Esophagus squamous epithelium (tissue), 5 donors: Measurements from ENCODE around the gene UBXN11. TPM values are rescaled to one million over a fixed set of nuclear protein-coding genes. Genes with fewer than 3 reads are reported as not detected.

Experiments
- DNase-seq: peaks from one replicate; lab custom pipeline; 2025; lab: John Stamatoyannopoulos, UW
- H3K27ac ChIP-seq, 4 donors: fragments of 200-600 bp; sonication (generic); one replicate each; pipeline ENCODE4 v1.5.1; 2016 to 2019; ENCODE audit warnings: mild to moderate bottlenecking in 1 of 4
- H3K27me3 ChIP-seq, 4 donors: fragments of 200-600 bp; sonication (generic); 1 replicate in 3 of 4; 2 replicates in 1 of 4; pipeline versions ENCODE4 v1.5.1 to v1.6.0; 2017 to 2021; ENCODE audit warnings: antibody characterized with exemption in 1 of 4
- H3K36me3 ChIP-seq, 3 donors: fragments of 200-600 bp; sonication (generic); one replicate each; pipeline ENCODE4 v1.5.1; 2016 to 2019
- H3K4me1 ChIP-seq, 3 donors: fragments of 200-600 bp; sonication (generic); one replicate each; pipeline ENCODE4 v1.5.1; 2017 to 2019
- H3K4me3 ChIP-seq, 4 donors: fragments of 200-600 bp; sonication (generic); 1 replicate in 3 of 4; 2 replicates in 1 of 4; pipeline ENCODE4 v1.5.1; 2016 to 2019; ENCODE audit warnings: mild to moderate bottlenecking in 2 of 4, moderate library complexity in 1 of 4
- H3K9me3 ChIP-seq, 3 donors: fragments of 200-600 bp; sonication (generic); one replicate each; pipeline ENCODE4 v1.5.1; 2016 to 2019
- CTCF ChIP-seq, 6 experiments: fragments of 450-650 bp in 4 of 6; fragments of 200-600 bp in 2 of 6; sonication (generic) in 2 of 6; IDR thresholded peaks; one replicate each; pipeline ENCODE4 v1.5.1; 2016 to 2019; ENCODE audit warnings: antibody characterized with exemption in 6 of 6, mild to moderate bottlenecking in 4 of 6, moderate library complexity in 4 of 6
- POLR2A ChIP-seq, 4 donors: fragments of 450-650 bp; IDR thresholded peaks; one replicate each; pipeline ENCODE4 v1.6.1; 2017; ENCODE audit warnings: antibody characterized with exemption in 4 of 4, mild to moderate bottlenecking in 4 of 4, moderate library complexity in 3 of 4
- WGBS, 2 donors: methylation state at CpG; one replicate each; pipeline ENCODE4 v1.1.5; 2018; 5-methylcytosine and 5-hydroxymethylcytosine counted together
- intact Hi-C: fragments of 100-400 bp; cut with DNase I; formaldehyde crosslinking; loops from one replicate; pipeline ENCODE4 v1.15.0; 2022
- total RNA-seq, 4 donors: library from RNA; depleted of rRNA; stranded (reverse); fragments of >200 nt; gene quantifications; one replicate each; pipeline ENCODE4 v1.1.0, GENCODE V29; 2016
- donor health status: DM: yes; HTN: yes; CAD: no.

UBXN11 gene
- total RNA-seq, 4 donors from 2014 or later: 3.2 to 9.2 (median 3.7) TPM

- Histone ChIP-seq H3K36me3 (peaks cover 0 to 69% (median 8%) of the 10 kb centered on the region in 3 donors), H3K27ac (peak overlapping the region in 3 of 4 donors; percentile 0 to 21 (median 17)), H3K4me3 (no peak overlapping the region), H3K9me3 (no peaks in the 10 kb centered on the region), H3K27me3 (peaks cover 0 to 4% (median 0%) of the 10 kb centered on the region in 4 donors), H3K4me1 (peaks cover 0 to 34% (median 10%) of the 10 kb centered on the region in 3 donors)
- intact Hi-C loops: loop anchor here (5.0 kb wide), 1 partner anchor 39 kb away; the partner anchor contains the start of gene SH3BGRL3
- whole genome bisulfite sequencing, 2 donors: 12 to 15% methylated on average over 10 to 11 of the region's 16 CpGs
- TF ChIP-seq CTCF (IDR thresholded peaks at IDR 0.05) (peak; percentile 80 to 97 (median 93)), POLR2A (IDR thresholded peaks at IDR 0.05) (no peak)
- DNase-seq: peak; percentile 68
Measured at GRCh38 chr1:26321315-26322041, 15.0 kb upstream of the UBXN11 start.

DNA sequence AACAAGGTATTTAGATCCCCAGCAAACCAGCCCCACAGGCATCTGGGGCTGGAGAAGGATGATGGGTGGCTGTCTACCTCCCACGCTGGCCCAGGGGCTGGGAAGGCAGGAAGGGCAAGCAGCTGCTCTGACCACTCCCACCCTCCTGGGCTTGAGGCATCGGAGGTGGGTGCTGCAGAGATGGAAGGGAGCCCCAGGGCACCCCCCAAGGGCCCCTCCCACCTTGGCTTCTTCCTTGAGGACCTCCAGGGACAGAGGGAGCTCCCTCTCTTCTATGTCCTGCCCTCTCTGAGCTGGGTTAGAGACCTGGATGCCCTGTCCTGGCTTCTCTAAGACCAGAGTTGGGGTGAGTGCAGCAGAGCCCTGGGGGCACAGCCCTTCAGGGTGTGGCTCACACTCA, 14.5 kb upstream of the UBXN11 start:
- Histone ChIP-seq H3K4me3 (no peak overlapping the region), H3K4me1 (peaks cover 0 to 34% (median 10%) of the 10 kb centered on the region in 3 donors), H3K27ac (peak overlapping the region in 1 of 4 donors; percentile 17), H3K36me3 (peaks cover 0 to 66% (median 8%) of the 10 kb centered on the region in 3 donors), H3K9me3 (no peaks in the 10 kb centered on the region), H3K27me3 (peaks cover 0 to 4% (median 0%) of the 10 kb centered on the region in 4 donors)
- TF ChIP-seq CTCF (IDR thresholded peaks at IDR 0.05) (no peak), POLR2A (IDR thresholded peaks at IDR 0.05) (no peak)
- intact Hi-C loops: loop anchor here (5.0 kb wide), 1 partner anchor 39 kb away; the partner anchor contains the start of gene SH3BGRL3
- no peak for DNase-seq
- WGBS, 2 donors: 20% methylated on average over 1 of the region's 2 CpGs; no CpG with 5 or more reads in 1 of the 2 donors

DNA sequence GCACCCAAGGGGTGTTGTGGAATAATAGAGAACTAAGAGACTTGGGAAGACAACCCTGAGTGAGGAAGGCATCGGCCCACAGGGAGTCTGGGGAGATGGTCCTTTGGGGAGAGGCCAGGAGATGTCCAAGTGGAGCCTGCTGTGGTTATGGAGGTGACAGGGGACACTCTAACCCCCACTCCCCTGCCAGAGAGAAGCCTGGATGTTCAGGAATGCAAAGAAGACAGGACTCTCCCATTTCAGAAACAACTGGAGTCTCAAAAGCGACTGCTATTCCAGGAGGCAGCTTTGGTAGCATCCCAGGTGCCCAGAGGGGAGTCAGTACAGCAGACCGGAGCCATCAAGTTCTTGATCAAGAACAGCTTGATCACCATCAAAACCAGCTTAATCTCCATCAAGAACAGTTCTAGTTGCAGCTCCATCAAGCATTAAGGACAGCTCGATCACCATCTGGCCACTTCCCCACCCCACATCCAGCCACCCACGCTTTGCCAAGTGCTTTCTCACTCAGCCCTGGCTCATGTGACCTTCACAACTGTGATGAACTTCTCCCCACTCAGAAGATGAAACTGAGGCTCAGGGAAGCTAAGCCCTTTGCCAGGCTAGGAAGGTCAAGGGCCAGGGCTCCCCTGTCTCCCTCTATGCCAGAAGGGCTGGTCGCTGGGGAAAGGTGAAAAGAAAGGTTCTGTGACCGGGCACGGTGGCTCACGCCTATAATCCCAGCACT, 12.1 kb upstream of the UBXN11 start:
- peaks cover 0 to 43% (median 10%) of the 10 kb centered on the region in 3 donors for H3K4me1 ChIP-seq
- H3K9me3 ChIP-seq: no peaks in the 10 kb centered on the region
- H3K27ac ChIP-seq: peak overlapping the region; percentile 33 to 58 (median 36)
- no peaks in the 10 kb centered on the region for H3K27me3 ChIP-seq
- intact Hi-C loops: loop anchor here (10.0 kb wide), 1 partner anchor 154 kb away; the partner anchor contains the start of genes C1orf232 and ZNF593
- no peak for DNase-seq
- peaks cover 0 to 42% (median 8%) of the 10 kb centered on the region in 3 donors for H3K36me3 ChIP-seq
- WGBS, 2 donors: 56 to 85% methylated on average over 4 to 8 of the region's 9 CpGs
- TF ChIP-seq POLR2A (IDR thresholded peaks at IDR 0.05) (peak in 1 of 4 donors; percentile 26), CTCF (IDR thresholded peaks at IDR 0.05) (no peak)
- H3K4me3 ChIP-seq: peak overlapping the region; percentile 4 to 50 (median 22)

DNA sequence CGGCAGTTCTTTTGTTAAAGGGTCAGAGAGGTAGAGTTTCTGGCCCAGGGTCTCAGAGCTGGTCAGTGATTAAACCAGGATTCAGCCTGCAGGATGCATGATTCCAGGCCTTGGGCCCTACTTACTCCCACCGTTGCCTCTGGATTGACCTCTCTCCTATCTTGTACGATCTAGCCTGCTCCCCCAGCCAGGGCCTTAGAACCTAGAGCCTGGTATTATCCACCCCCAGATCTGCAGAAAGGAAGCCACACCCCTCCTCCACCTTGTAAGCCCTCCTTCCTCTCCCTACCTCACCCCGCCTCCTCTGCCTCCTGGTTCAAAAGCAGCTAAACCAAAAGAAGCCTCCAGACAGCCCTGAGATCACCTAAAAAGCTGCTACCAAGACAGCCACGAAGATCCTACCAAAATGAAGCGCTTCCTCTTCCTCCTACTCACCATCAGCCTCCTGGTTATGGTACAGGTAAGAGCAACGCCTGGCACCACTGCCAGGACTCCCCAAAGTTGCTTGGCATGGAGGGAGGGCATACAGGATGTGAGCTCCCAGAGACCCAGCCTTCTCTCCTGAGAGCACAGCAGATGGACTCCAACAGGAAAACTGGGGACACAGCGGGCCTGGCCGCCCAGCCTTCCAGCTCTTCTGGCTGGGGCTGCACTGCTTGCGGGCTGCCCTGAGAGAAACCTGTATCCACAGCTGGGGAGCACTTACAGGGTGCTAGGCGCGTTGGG, 11.3 kb upstream of the UBXN11 start, which contains the start of gene CD52:
CD52 (plus strand) TSS at position 347 of the 726 bp plus-strand sequence; CDS start at position 407, 60 bp downstream.
- 40 to 61% methylated on average over 6 to 7 of the region's 12 CpGs for WGBS, 2 donors

More for the DNA sequence above, 11.3 kb upstream of the UBXN11 start, which contains the start of gene CD52:
- no peaks in the 10 kb centered on the region for H3K27me3 ChIP-seq
- H3K36me3 ChIP-seq: peaks cover 0 to 34% (median 8%) of the 10 kb centered on the region in 3 donors
- H3K27ac ChIP-seq: peak within 1 kb of the TSS; percentile 33 to 58 (median 36)
- TF ChIP-seq POLR2A (IDR thresholded peaks at IDR 0.05) (peak in 1 of 4 donors; percentile 37), CTCF (IDR thresholded peaks at IDR 0.05) (no peak)
- intact Hi-C loops: loop anchor here (10.0 kb wide), 1 partner anchor 153 kb away; the partner anchor contains the start of genes C1orf232 and ZNF593
- no peaks in the 10 kb centered on the region for H3K9me3 ChIP-seq
- peak within 1 kb of the TSS; percentile 4 to 50 (median 22) for H3K4me3 ChIP-seq
- no peak for DNase-seq
- peaks cover 0 to 43% (median 10%) of the 10 kb centered on the region in 3 donors for H3K4me1 ChIP-seq
